OCI-LY1 (cell line): Measurements from ENCODE around the gene YAP1.
A peak's percentile ranks its signal among the peaks of the same experiment; 100 is the strongest.

Experiments
- H2AFZ ChIP-seq: fragments of 200-600 bp; sonication (generic), shearing (Covaris generic); 2 replicates; pipeline ENCODE4 v1.6.0; 2014; ENCODE audit warnings: antibody characterized with exemption, mild to moderate bottlenecking, low read length
- H3F3A ChIP-seq: fragments of 200-600 bp; sonication (generic), shearing (Covaris generic); 2 replicates; pipeline ENCODE4 v1.6.0; 2014; ENCODE audit warnings: mild to moderate bottlenecking, antibody characterized with exemption, low read length, moderate library complexity; ENCODE audit not compliant: insufficient read depth
- H3K27ac ChIP-seq: fragments of 200-600 bp; sonication (generic); 2 replicates; pipeline ENCODE4 v1.5.1; 2014; ENCODE audit warnings: low read length, mixed run types, mild to moderate bottlenecking, low read depth; ENCODE audit not compliant: poor library complexity, severe bottlenecking
- H3K27me3 ChIP-seq: fragments of 200-600 bp; sonication (generic); 2 replicates; pipeline ENCODE4 v1.6.0; 2014; ENCODE audit warnings: antibody characterized with exemption, mild to moderate bottlenecking, low read length, moderate library complexity; ENCODE audit not compliant: insufficient read depth
- H3K36me3 ChIP-seq: fragments of 200-600 bp; sonication (generic); 2 replicates; pipeline ENCODE4 v1.6.1; 2014; ENCODE audit warnings: mild to moderate bottlenecking, antibody characterized with exemption, low read length, moderate library complexity, mixed read lengths; ENCODE audit not compliant: insufficient read depth
- H3K4me1 ChIP-seq: fragments of 200-600 bp; sonication (generic); 2 replicates; pipeline ENCODE4 v1.5.1; 2014; ENCODE audit warnings: mild to moderate bottlenecking, low read length, moderate library complexity; ENCODE audit not compliant: insufficient read depth, severe bottlenecking
- H3K4me2 ChIP-seq: fragments of 200-600 bp; sonication (generic), shearing (Covaris generic); 2 replicates; pipeline ENCODE4 v1.6.1; 2014; ENCODE audit warnings: low read length
- H3K4me3 ChIP-seq: fragments of 200-600 bp; sonication (generic); 2 replicates; pipeline ENCODE4 v1.5.1; 2014; ENCODE audit warnings: low read length, low read depth, mild to moderate bottlenecking, mixed read lengths; ENCODE audit not compliant: poor library complexity, severe bottlenecking
- H3K79me2 ChIP-seq: fragments of 200-600 bp; shearing (Covaris generic); 2 replicates; pipeline ENCODE4 v1.6.1; 2016; ENCODE audit warnings: mixed run types, low read length, mixed read lengths; ENCODE audit not compliant: insufficient read depth
- H3K9ac ChIP-seq: fragments of 200-600 bp; sonication (generic), shearing (Covaris generic); 2 replicates; pipeline ENCODE4 v1.6.1; 2014; ENCODE audit warnings: mild to moderate bottlenecking, low read length, mixed read lengths
- H3K9me2 ChIP-seq: fragments of 200-600 bp; sonication (generic), shearing (Covaris generic); 2 replicates; pipeline ENCODE4 v1.6.1; 2014; ENCODE audit warnings: low read depth, mild to moderate bottlenecking, low read length, mixed read lengths
- H3K9me3 ChIP-seq: fragments of 200-600 bp; shearing (Covaris generic); 2 replicates; pipeline ENCODE4 v1.6.1; 2014; ENCODE audit warnings: low read length, mixed read lengths
- H4K20me1 ChIP-seq: fragments of 200-600 bp; sonication (generic), shearing (Covaris generic); 2 replicates; pipeline ENCODE4 v1.6.0; 2016; ENCODE audit warnings: mild to moderate bottlenecking, low read length; ENCODE audit not compliant: insufficient read depth
- EZH2 ChIP-seq: fragments of 200-600 bp; sonication (generic), shearing (Covaris generic); IDR thresholded peaks from 2 replicates; pipeline ENCODE4 v1.8.0; 2017; ENCODE audit warnings: borderline replicate concordance, mixed run types, mild to moderate bottlenecking, antibody characterized with exemption, low read length, moderate library complexity, mixed read lengths
- TF ChIP-seq, protein P1 (sequence below): fragments of 200-600 bp; sonication (generic), shearing (Covaris generic); IDR thresholded peaks from 2 replicates; pipeline ENCODE4 v1.5.1; 2017; ENCODE audit warnings: mild to moderate bottlenecking, antibody characterized with exemption, low read length, moderate library complexity, mixed read lengths

YAP1 gene

DNA sequence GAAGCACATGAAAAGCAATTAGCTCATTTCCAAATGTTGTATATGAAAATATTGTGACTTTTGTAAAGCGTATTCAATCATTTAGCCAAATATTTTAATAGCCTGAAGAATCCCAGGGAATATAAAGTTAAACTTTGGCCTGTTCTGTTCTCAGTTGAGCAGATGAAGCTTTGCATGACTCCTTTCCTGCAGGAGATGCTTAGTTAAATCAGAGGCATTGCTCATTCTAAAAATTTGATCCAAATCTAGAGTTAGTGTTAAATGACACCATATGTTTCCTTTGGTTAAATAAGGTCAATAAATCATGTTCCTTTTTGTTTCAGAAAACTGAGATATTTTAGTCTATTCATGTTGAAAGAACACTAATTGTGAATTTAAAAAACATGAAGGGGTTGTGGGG is 155.9 kb downstream of the YAP1 start:
- Histone ChIP-seq H3K9me2 (no peaks in the 10 kb centered on the region), H3K27me3 (peaks cover 4% of the 10 kb centered on the region; the same call in 1 of the 2 replicates), H3K79me2 (no peaks in the 10 kb centered on the region), H2AFZ (no peak overlapping the region), H3K4me2 (no peak overlapping the region), H3K4me3 (no peak overlapping the region), H3K4me1 (peaks cover 19% of the 10 kb centered on the region), H3K27ac (no peak overlapping the region), H3K9me3 (no peaks in the 10 kb centered on the region), H4K20me1 (no peaks in the 10 kb centered on the region), H3F3A (no peaks in the 10 kb centered on the region), H3K9ac (no peak overlapping the region), H3K36me3 (no peaks in the 10 kb centered on the region)
- no peak for TF ChIP-seq EZH2
- TF ChIP-seq, protein P1, sequence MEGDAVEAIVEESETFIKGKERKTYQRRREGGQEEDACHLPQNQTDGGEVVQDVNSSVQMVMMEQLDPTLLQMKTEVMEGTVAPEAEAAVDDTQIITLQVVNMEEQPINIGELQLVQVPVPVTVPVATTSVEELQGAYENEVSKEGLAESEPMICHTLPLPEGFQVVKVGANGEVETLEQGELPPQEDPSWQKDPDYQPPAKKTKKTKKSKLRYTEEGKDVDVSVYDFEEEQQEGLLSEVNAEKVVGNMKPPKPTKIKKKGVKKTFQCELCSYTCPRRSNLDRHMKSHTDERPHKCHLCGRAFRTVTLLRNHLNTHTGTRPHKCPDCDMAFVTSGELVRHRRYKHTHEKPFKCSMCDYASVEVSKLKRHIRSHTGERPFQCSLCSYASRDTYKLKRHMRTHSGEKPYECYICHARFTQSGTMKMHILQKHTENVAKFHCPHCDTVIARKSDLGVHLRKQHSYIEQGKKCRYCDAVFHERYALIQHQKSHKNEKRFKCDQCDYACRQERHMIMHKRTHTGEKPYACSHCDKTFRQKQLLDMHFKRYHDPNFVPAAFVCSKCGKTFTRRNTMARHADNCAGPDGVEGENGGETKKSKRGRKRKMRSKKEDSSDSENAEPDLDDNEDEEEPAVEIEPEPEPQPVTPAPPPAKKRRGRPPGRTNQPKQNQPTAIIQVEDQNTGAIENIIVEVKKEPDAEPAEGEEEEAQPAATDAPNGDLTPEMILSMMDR = no peak

DNA sequence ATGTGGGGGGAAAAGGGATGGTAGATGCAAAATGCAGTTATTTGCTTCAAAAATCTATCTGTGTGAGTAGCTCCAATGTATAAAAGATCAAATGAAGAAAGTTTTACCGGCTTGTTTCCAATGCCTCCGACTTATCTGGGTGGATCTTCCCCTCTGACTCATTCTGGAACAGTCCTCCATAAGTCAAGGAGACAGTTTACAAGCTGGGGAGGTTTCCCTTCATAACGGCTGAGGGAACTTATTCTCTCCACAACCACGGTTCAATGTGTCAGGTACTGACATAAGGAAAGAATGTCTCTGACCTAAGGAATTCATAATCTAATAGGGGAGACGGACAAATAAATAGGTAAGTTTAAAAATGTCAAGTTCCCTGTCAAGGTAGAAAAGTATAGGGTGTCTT is 157.4 kb downstream of the YAP1 start:
- no peaks in the 10 kb centered on the region for H3K79me2 ChIP-seq
- H3K9me2 ChIP-seq = no peaks in the 10 kb centered on the region
- H3K36me3 ChIP-seq = no peaks in the 10 kb centered on the region
- no peak overlapping the region for H3K27ac ChIP-seq
- no peaks in the 10 kb centered on the region for H3F3A ChIP-seq
- no peak overlapping the region for H3K4me2 ChIP-seq
- H2AFZ ChIP-seq = no peak overlapping the region
- no peaks in the 10 kb centered on the region for H4K20me1 ChIP-seq
- H3K27me3 ChIP-seq = peaks cover 4% of the 10 kb centered on the region; the same call in 1 of the 2 replicates
- no peak for TF ChIP-seq EZH2
- TF ChIP-seq, protein P1 = no peak
- H3K9ac ChIP-seq = no peak overlapping the region
- H3K4me3 ChIP-seq = no peak overlapping the region
- H3K4me1 ChIP-seq = peaks cover 19% of the 10 kb centered on the region
- H3K9me3 ChIP-seq = no peaks in the 10 kb centered on the region

DNA sequence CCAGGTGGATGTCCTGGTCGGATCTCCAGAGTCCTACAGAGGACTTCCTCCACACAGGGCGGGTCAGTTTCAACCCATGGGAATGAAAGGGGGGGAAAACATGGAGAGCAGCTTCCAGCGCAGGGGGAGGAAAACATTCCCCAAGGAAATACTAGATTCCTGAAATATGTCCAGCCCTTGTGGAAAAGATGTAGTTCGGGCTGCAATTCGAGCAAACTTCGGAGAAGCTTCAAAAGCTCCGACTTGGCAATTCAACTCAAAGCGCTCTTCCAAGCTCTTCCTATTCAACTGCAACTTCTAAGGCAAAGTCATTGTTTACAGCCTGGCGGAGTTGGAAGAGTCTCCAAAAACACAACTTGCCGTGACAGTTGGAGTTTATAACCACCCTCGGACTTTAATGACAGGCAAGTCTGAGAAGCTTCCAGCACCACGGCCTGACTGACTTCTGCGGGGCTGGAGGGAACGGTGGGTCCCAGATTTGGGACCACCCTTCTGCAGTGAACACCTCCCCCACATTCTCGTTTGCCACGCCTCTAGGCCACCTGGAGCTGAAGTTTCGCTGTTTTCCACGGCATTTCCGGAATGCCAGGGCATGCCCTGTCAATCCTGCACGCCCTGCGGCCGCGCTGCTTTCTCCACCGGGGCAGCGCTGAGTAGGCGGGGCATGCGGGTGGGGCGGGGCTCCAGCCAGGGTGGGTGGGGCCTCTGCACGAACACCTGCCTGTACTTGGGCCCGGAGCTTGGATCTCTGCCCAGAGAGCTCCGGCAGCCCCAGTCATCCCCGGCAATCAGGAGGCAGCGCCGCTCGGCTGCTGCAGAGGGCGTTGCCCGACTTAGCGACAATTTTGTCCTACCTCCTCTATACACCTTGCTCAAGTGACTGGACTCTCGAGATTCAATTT is 158.1 kb downstream of the YAP1 start:
- Histone ChIP-seq H3K9me2 (no peaks in the 10 kb centered on the region), H3F3A (no peaks in the 10 kb centered on the region), H2AFZ (no peak overlapping the region), H3K36me3 (no peaks in the 10 kb centered on the region), H3K79me2 (no peaks in the 10 kb centered on the region), H3K27ac (no peak overlapping the region), H3K9me3 (no peaks in the 10 kb centered on the region), H4K20me1 (no peaks in the 10 kb centered on the region), H3K27me3 (peaks cover 4% of the 10 kb centered on the region; the same call in 1 of the 2 replicates), H3K4me3 (peak overlapping the region; percentile 48), H3K4me1 (peaks cover 19% of the 10 kb centered on the region), H3K9ac (no peak overlapping the region; the same call in 1 of the 2 replicates), H3K4me2 (peak overlapping the region; percentile 68)
- TF ChIP-seq, protein P1 = peak; percentile 72
- TF ChIP-seq EZH2 = no peak
